Mesenteric fat pad (tissue), 1 donor: ENCODE data around the gene ZNF750. TPM values are rescaled to one million over a fixed set of nuclear protein-coding genes. Genes with fewer than 3 reads are reported as not detected.

Source experiments
- DNase-seq: peaks from one replicate; pipeline ENCODE4 v3.0.0-alpha.2; 2020; ENCODE audit warnings: low spot score
- long read RNA-seq: library from polyadenylated mRNA; unstranded; transcript quantifications from one replicate; pipeline ENCODE4 v2.0.0, GENCODE V29; 2020
- total RNA-seq: library from RNA; stranded (reverse); fragmentation: NEBNext Ultra II Directional; extraction: Animal tissue kit (Norgen Biotek cat#: 25700); gene quantifications from one replicate; pipeline ENCODE4 v1.2.1, GENCODE V29; 2021
- donor health status: DM: yes; HTN: yes; CAD: no.

Gene ZNF750
- total RNA-seq: 0.26 TPM
- long read RNA-seq, partial matches to known transcripts: 0 of 3 reads
- long read RNA-seq, other reads (novel, unspliced or antisense): 3 of 3 reads

GRCh38 chr17:82839617-82840292 is at the start of gene ZNF750:
Gene ZNF750, minus strand, starts transcription at chr17:82840022. Its CDS starts 7,568 bp downstream, at chr17:82832454.
- no peak for DNase-seq

GRCh38 chr17:82888583-82889495 is 49.0 kb upstream of the ZNF750 start:
- DNase-seq: no peak

- DNase-seq: no peak
Observed at GRCh38 chr17:82887255-82888164, 47.7 kb upstream of the ZNF750 start.

GRCh38 chr17:82884970-82885353 is 45.1 kb upstream of the ZNF750 start:
- no peak for DNase-seq

GRCh38 chr17:82884341-82884969 is 44.6 kb upstream of the ZNF750 start:
- DNase-seq: no peak

GRCh38 chr17:82883419-82884031 is 43.7 kb upstream of the ZNF750 start:
- DNase-seq: no peak

- DNase-seq: no peak
Observed at GRCh38 chr17:82882715-82883418, 43.0 kb upstream of the ZNF750 start.

- no peak for DNase-seq
Observed at GRCh38 chr17:82881900-82882714, 42.3 kb upstream of the ZNF750 start.

GRCh38 chr17:82881324-82881823 is 41.6 kb upstream of the ZNF750 start:
- no peak for DNase-seq

GRCh38 chr17:82880620-82881323 is 41.0 kb upstream of the ZNF750 start:
- DNase-seq: no peak

GRCh38 chr17:82879241-82879640 is 39.4 kb upstream of the ZNF750 start:
- no peak for DNase-seq

GRCh38 chr17:82878527-82878926 is 38.7 kb upstream of the ZNF750 start:
- DNase-seq: no peak

GRCh38 chr17:82876602-82877379 is 37.0 kb upstream of the ZNF750 start:
- no peak for DNase-seq

- DNase-seq: no peak
Observed at GRCh38 chr17:82876149-82876548, 36.3 kb upstream of the ZNF750 start.

GRCh38 chr17:82875407-82875856 is 35.6 kb upstream of the ZNF750 start:
- DNase-seq: no peak

GRCh38 chr17:82874011-82874835 is 34.4 kb upstream of the ZNF750 start:
- DNase-seq: no peak
